Panc1 (cell line): ENCODE measurements around the gene CDK5R1. TPM values are rescaled to one million over a fixed set of nuclear protein-coding genes. Genes with fewer than 3 reads are reported as not detected.

Source experiments
- ATAC-seq: fragments of 200-7000 bp; cut with Tn5 transposase; 2 replicates; pipeline ENCODE4 v1.9.1; 2020; ENCODE audit warnings: mild to moderate bottlenecking, moderate library complexity
- BruUV-seq: library from RNA; stranded (reverse); fragments of 400-500 nt; replicated peaks from 2 replicates; lab custom pipeline; 2021; lab: Mats Ljungman, UMichigan
- CTCF ChIA-PET: fragments of 300-600 bp; sonication (Branson Sonifier 250); formaldehyde crosslinking; loops from one replicate; lab custom pipeline; 2022; ENCODE audit warnings: antibody characterized with exemption; lab: Charles Lee
- POLR2A ChIA-PET: fragments of 300-600 bp; sonication (Branson Sonifier 250); formaldehyde crosslinking; loops from one replicate; lab custom pipeline; 2022; ENCODE audit warnings: antibody characterized with exemption; lab: Charles Lee
- DNase-seq: peaks from one replicate; pipeline ENCODE4 v3.0.0-alpha.2; 2010; ENCODE audit warnings: low read depth, low spot score
- H3K27ac ChIP-seq: 2 replicates; pipeline ENCODE4 v1.5.1; 2011; ENCODE audit warnings: mild to moderate bottlenecking, low read length, inconsistent platforms
- H3K27me3 ChIP-seq: fragments of 200-500 bp; sonication (Bioruptor generic); 2 replicates; pipeline ENCODE4 v1.6.0; 2014; ENCODE audit warnings: low read length, inconsistent platforms; ENCODE audit not compliant: control insufficient read depth, insufficient read depth
- H3K36me3 ChIP-seq: fragments of 200-500 bp; sonication (Bioruptor generic); 2 replicates; pipeline ENCODE4 v1.5.1; 2014; ENCODE audit warnings: inconsistent platforms, mild to moderate bottlenecking, low read length, moderate library complexity; ENCODE audit not compliant: control insufficient read depth, insufficient read depth
- H3K4me1 ChIP-seq: 2 replicates; pipeline ENCODE4 v1.5.1; 2011; ENCODE audit warnings: inconsistent platforms, mild to moderate bottlenecking, low read length, moderate library complexity; ENCODE audit not compliant: control insufficient read depth, insufficient read depth
- H3K4me3 ChIP-seq, 2 experiments: 2 replicates each; pipeline ENCODE4 v1.5.1; 2011 to 2012; ENCODE audit warnings: low read depth in 2 of 2, low read length in 2 of 2, mild to moderate bottlenecking in 2 of 2, inconsistent platforms in 1 of 2, moderate library complexity in 1 of 2
- H3K9me3 ChIP-seq: fragments of 200-500 bp; sonication (Bioruptor generic); 2 replicates; pipeline ENCODE4 v1.5.1; 2014; ENCODE audit warnings: low read depth, mild to moderate bottlenecking, inconsistent platforms, low read length, moderate library complexity; ENCODE audit not compliant: control insufficient read depth, insufficient read depth
- POLR2AphosphoS5 ChIP-seq: IDR thresholded peaks from 2 replicates; pipeline ENCODE4 v1.6.1; 2012; ENCODE audit warnings: mild to moderate bottlenecking, low read depth, low read length, moderate library complexity
- SIN3A ChIP-seq: IDR thresholded peaks from 2 replicates; pipeline ENCODE4 v1.6.1; 2012; ENCODE audit warnings: low read depth, mild to moderate bottlenecking, low read length, moderate library complexity, borderline replicate concordance; ENCODE audit not compliant: insufficient read depth
- TCF7L2 ChIP-seq: IDR thresholded peaks from 2 replicates; pipeline ENCODE4 v1.6.1; 2011; ENCODE audit warnings: mild to moderate bottlenecking, low read depth, low read length, inconsistent platforms
- in situ Hi-C: cut with HindIII; loops from 2 replicates; pipeline ENCODE4 v1.10.0; 2016; ENCODE audit warnings: low sequenced_read_pairs, low pct_unique_long_range_greater_than_20kb
- intact Hi-C: fragments of 100-400 bp; cut with micrococcal nuclease; formaldehyde crosslinking; loops from one replicate; pipeline ENCODE4 v1.10.0; 2022; ENCODE audit not compliant: unreplicated experiment
- total RNA-seq: library from RNA; stranded (reverse); gene quantifications from one replicate; pipeline ENCODE4 v1.2.1, GENCODE V29; 2021; ENCODE audit not compliant: unreplicated experiment
- TF ChIP-seq, protein P1 (sequence below), 2 experiments: IDR thresholded peaks; 2 replicates each; pipeline ENCODE4 v1.6.1; 2011 to 2012; ENCODE audit warnings: low read depth in 2 of 2, control low read depth in 1 of 2, low read length in 1 of 2, mild to moderate bottlenecking in 1 of 2, moderate library complexity in 1 of 2; ENCODE audit not compliant: insufficient read depth in 1 of 2
- TF ChIP-seq, protein P2 (sequence below): fragments of 450-650 bp; IDR thresholded peaks from 2 replicates; pipeline ENCODE4 v1.5.1; 2017; ENCODE audit warnings: mild to moderate bottlenecking

CDK5R1 gene
- total RNA-seq, 1 experiment from 2014 or later = 7.9 TPM

DNA sequence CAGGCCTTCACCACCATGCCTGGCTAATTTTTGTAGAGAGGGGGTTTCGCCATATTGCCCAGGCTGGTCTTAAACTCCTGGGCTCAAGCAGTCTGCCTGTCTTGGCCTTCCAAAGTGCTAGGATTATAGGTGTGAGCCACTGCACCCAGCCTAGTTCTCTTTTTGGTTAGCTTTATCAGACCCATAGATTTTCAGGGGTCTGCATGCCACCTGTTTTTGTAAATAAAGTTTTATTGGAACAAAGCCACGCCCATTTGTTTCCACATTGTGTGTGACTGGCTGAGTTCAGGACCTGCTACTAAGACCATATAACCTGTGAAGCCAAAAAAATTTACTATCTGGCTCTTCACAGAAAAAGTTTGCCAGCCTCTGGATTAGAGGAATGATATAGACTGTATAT, 34.9 kb upstream of the CDK5R1 start:
- CTCF ChIA-PET = no interaction called here
- POLR2A ChIA-PET = no interaction called here
- intact Hi-C loops = no loop called here
- H3K4me1 ChIP-seq = peaks cover 3% of the 10 kb centered on the region
- no peak overlapping the region for H3K4me3 ChIP-seq
- no peaks in the 10 kb centered on the region for H3K27me3 ChIP-seq
- H3K27ac ChIP-seq = no peak overlapping the region
- TF ChIP-seq, protein P1, sequence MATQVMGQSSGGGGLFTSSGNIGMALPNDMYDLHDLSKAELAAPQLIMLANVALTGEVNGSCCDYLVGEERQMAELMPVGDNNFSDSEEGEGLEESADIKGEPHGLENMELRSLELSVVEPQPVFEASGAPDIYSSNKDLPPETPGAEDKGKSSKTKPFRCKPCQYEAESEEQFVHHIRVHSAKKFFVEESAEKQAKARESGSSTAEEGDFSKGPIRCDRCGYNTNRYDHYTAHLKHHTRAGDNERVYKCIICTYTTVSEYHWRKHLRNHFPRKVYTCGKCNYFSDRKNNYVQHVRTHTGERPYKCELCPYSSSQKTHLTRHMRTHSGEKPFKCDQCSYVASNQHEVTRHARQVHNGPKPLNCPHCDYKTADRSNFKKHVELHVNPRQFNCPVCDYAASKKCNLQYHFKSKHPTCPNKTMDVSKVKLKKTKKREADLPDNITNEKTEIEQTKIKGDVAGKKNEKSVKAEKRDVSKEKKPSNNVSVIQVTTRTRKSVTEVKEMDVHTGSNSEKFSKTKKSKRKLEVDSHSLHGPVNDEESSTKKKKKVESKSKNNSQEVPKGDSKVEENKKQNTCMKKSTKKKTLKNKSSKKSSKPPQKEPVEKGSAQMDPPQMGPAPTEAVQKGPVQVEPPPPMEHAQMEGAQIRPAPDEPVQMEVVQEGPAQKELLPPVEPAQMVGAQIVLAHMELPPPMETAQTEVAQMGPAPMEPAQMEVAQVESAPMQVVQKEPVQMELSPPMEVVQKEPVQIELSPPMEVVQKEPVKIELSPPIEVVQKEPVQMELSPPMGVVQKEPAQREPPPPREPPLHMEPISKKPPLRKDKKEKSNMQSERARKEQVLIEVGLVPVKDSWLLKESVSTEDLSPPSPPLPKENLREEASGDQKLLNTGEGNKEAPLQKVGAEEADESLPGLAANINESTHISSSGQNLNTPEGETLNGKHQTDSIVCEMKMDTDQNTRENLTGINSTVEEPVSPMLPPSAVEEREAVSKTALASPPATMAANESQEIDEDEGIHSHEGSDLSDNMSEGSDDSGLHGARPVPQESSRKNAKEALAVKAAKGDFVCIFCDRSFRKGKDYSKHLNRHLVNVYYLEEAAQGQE (IDR thresholded peaks at IDR 0.05; ENCODE audit: insufficient read depth in 1 of 2, low read depth in 2 of 2, low read length in 1 of 2) = no peak
- no peak for TF ChIP-seq TCF7L2
- no peak for TF ChIP-seq POLR2AphosphoS5
- TF ChIP-seq, protein P2, sequence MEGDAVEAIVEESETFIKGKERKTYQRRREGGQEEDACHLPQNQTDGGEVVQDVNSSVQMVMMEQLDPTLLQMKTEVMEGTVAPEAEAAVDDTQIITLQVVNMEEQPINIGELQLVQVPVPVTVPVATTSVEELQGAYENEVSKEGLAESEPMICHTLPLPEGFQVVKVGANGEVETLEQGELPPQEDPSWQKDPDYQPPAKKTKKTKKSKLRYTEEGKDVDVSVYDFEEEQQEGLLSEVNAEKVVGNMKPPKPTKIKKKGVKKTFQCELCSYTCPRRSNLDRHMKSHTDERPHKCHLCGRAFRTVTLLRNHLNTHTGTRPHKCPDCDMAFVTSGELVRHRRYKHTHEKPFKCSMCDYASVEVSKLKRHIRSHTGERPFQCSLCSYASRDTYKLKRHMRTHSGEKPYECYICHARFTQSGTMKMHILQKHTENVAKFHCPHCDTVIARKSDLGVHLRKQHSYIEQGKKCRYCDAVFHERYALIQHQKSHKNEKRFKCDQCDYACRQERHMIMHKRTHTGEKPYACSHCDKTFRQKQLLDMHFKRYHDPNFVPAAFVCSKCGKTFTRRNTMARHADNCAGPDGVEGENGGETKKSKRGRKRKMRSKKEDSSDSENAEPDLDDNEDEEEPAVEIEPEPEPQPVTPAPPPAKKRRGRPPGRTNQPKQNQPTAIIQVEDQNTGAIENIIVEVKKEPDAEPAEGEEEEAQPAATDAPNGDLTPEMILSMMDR = no peak
- no peak for TF ChIP-seq SIN3A
- H3K36me3 ChIP-seq = peaks cover 63% of the 10 kb centered on the region
- BruUV-seq = no TSS peak
- no peak for DNase-seq
- in situ Hi-C loops = no loop called here
- H3K9me3 ChIP-seq = no peaks in the 10 kb centered on the region
- no peak for ATAC-seq

GRCh38 chr17:32452281-32452680, 34.5 kb upstream of the CDK5R1 start:
- TF ChIP-seq POLR2AphosphoS5 (no peak), TCF7L2 (no peak)
- POLR2A ChIA-PET = no interaction called here
- BruUV-seq = no TSS peak
- intact Hi-C loops = no loop called here
- Histone ChIP-seq H3K27me3 (no peaks in the 10 kb centered on the region), H3K4me3 (no peak overlapping the region), H3K27ac (no peak overlapping the region), H3K36me3 (peaks cover 59% of the 10 kb centered on the region), H3K9me3 (no peaks in the 10 kb centered on the region), H3K4me1 (no peaks in the 10 kb centered on the region)
- no peak for DNase-seq
- CTCF ChIA-PET = no interaction called here
- no peak for ATAC-seq
- in situ Hi-C loops = no loop called here

GRCh38 chr17:32453370-32453769, 33.4 kb upstream of the CDK5R1 start:
- ATAC-seq (no peak), DNase-seq (no peak)
- no peak overlapping the region for H3K27ac ChIP-seq
- no peaks in the 10 kb centered on the region for H3K4me1 ChIP-seq
- TF ChIP-seq TCF7L2 = no peak
- TF ChIP-seq, protein P2 = no peak
- TF ChIP-seq, protein P1 (IDR thresholded peaks at IDR 0.05; ENCODE audit: insufficient read depth in 1 of 2, low read depth in 2 of 2, low read length in 1 of 2) = no peak
- no peak for TF ChIP-seq POLR2AphosphoS5
- no peak for TF ChIP-seq SIN3A
- ChIA-PET CTCF (no interaction called here), POLR2A (no interaction called here)
- no peak overlapping the region for H3K4me3 ChIP-seq
- BruUV-seq = no TSS peak
- H3K27me3 ChIP-seq = no peaks in the 10 kb centered on the region
- peaks cover 57% of the 10 kb centered on the region for H3K36me3 ChIP-seq
- in situ Hi-C loops (no loop called here), intact Hi-C loops (no loop called here)
- H3K9me3 ChIP-seq = no peaks in the 10 kb centered on the region
